Cardiac fibroblast (primary cell): Measurements from ENCODE around the gene ZNF436.
"Not testable (repeated sequence)": the region's sequence is repeated elsewhere in the genome, so short reads cannot be mapped to it uniquely, and the experiment has no call there.

Source experiments
- DNase-seq, 2 donors: peaks; one replicate each; pipeline versions ENCODE4 v3.0.0 to v3.0.0-alpha.2; 2010; ENCODE audit warnings: low read depth in 2 of 2
- H3K4me3 ChIP-seq, 2 donors: replicated peaks in 1 of 2; 1 replicate in 1 of 2; 2 replicates in 1 of 2; pipeline ENCODE4 v1.5.1; 2011; ENCODE audit warnings: low read depth in 2 of 2, low read length in 2 of 2, mild to moderate bottlenecking in 2 of 2, moderate library complexity in 1 of 2
- TF ChIP-seq, protein P1 (sequence below): IDR thresholded peaks from one replicate; pipeline ENCODE4 v1.5.1; 2011; ENCODE audit warnings: low read depth, mild to moderate bottlenecking, low read length, inconsistent platforms

Gene ZNF436

DNA sequence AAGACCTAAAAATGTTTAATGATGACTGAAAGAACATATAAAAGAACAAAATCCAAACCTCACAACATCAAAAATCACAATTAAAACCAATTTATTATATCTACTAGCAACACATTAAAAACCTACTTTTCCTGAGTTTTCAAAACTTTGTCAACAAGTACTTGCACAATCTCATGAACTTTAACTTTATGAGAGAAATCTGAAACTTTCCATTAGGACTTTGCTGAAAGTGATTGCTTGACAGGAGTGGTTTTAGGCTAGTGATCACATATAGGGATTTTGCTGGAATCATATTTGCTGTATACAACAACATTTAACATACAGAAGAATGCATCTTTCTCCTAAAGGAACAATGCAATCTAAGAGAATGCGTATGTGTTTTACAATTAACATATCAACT is 38.8 kb downstream of the ZNF436 start:
- no peak for DNase-seq
- no peak overlapping the region for H3K4me3 ChIP-seq
- TF ChIP-seq, protein P1, sequence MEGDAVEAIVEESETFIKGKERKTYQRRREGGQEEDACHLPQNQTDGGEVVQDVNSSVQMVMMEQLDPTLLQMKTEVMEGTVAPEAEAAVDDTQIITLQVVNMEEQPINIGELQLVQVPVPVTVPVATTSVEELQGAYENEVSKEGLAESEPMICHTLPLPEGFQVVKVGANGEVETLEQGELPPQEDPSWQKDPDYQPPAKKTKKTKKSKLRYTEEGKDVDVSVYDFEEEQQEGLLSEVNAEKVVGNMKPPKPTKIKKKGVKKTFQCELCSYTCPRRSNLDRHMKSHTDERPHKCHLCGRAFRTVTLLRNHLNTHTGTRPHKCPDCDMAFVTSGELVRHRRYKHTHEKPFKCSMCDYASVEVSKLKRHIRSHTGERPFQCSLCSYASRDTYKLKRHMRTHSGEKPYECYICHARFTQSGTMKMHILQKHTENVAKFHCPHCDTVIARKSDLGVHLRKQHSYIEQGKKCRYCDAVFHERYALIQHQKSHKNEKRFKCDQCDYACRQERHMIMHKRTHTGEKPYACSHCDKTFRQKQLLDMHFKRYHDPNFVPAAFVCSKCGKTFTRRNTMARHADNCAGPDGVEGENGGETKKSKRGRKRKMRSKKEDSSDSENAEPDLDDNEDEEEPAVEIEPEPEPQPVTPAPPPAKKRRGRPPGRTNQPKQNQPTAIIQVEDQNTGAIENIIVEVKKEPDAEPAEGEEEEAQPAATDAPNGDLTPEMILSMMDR = no peak

- no peak for DNase-seq
- H3K4me3 ChIP-seq = no peak overlapping the region
- TF ChIP-seq, protein P1 = no peak
Measured at GRCh38 chr1:23325393-23325792, 44.2 kb downstream of the ZNF436 start.

- no peak overlapping the region for H3K4me3 ChIP-seq
- no peak for DNase-seq
- TF ChIP-seq, protein P1 = no peak
Measured at GRCh38 chr1:23322770-23323169, 46.9 kb downstream of the ZNF436 start.

DNA sequence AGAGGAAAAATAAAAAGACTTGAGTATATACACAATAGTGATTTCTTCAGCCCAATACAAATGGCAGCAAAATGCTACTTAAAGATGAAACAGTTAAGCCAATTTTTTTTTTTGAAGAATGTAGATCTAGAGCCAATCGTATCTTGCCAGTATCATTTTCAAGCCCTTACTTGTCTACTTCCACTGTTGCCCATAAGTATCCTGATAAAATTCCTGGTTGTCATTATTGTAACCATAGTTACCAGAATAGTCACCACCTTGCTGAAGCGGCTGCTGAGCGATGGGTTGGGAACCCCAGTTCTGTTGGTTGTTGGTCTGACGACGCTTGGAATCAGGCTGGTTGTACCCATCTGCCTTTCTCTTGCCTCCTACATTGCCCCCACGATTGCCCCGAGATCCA is 59.4 kb downstream of the ZNF436 start:
- not testable (repeated sequence) for DNase-seq, H3K4me3 ChIP-seq
